HG03025 (cell line): Measurements from ENCODE around the gene NCR3LG1.

ENCODE experiments used
- ATAC-seq: cut with Tn5 transposase; IDR thresholded peaks from one replicate; pipeline ENCODE4 v1.9.1; 2021; ENCODE audit warnings: mild to moderate bottlenecking, moderate library complexity; ENCODE audit not compliant: unreplicated experiment, low FRiP score

The NCR3LG1 gene

DNA sequence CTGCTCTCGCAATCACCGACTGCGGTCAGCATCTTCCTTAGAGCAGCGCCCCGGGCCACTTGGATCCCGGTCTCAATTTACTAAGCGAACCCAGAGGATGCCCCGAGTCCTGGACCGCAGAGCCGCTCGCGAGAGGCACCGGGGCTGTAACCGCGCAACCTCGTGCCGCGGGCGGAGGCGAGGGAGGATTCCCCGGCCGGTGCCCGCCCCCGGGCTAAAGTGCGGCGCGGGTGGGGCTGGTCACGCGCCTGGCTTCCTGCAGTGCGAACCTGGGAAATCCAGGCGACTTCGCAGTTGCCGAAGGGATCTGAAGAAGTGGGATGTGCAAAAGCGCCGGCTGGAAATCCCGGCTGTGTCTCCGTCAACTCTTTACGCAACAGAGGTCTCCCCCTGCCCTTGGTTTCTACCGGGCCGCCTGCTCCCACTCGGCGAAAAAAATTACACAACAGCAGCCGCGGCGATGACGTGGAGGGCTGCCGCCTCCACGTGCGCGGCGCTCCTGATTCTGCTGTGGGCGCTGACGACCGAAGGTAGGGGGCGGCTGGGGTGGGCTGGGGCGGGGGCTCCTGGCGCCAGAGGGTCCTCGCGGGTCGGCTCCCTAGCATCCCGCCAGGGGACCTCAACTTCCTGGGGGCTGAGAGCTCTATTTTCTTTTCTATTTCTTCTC is at the start of gene NCR3LG1:
TSS of gene NCR3LG1 (plus strand) at position 291 of the 667 bp plus-strand sequence. CDS start at position 461, 170 bp downstream.
- no peak for ATAC-seq

DNA sequence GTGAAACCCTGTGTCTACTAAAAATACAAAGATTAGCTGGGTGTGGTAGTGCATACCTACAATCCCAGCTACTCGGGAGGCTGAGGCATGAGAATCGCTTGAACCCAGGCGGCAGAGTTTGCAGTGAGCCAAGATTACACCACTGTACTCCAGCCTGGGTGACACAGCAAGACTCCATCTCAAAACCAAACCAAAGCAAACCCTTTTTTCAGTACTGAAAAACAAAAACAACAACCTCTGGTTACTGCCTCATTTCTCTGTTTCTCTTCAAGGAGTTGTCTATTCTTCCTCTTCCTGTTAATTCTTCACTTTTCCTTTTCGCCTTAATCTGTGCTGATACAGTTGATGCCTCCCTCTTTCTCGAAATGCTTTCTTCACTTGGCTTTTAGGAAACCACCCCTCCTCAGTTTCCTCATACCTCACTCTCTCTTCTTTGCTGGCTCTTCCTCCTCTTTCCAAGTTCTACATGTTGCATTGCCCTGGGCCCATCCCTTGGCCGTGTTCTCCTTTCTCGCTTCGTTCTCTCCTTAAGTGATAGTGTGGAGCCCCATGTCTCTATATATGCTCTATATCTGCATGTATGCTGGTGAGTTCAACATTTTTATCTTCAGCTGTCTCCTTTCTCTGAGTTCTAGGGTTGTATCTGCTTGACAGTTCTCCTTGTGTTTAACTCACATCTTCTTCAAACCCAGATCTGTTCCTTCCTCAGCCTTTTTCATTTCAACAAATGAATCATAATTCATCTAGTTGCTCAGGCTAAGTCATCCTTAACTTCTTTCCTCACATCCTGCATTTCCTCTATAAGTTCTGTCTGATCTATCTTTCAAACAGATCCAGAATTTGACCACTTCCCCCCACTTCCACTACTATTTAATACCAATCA is 38.0 kb upstream of the NCR3LG1 start:
- no peak for ATAC-seq

DNA sequence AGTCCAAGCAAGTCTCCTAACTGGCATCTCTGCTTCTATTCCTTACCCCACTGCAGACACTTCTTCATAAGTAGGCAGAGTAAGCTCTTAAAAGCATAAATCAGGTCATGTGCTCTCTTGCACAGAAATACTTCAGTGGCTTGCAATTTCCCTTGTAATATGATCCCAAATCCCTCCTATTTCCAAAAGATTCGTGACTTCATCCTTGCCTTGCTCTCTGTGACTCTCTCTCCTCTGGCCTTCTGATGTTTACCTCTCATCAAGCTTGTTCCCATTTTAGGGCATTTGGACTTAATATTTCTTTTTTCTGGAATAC is 37.4 kb upstream of the NCR3LG1 start:
- ATAC-seq = no peak

- ATAC-seq = no peak
Observed at GRCh38 chr11:17314904-17315426, 36.6 kb upstream of the NCR3LG1 start.

DNA sequence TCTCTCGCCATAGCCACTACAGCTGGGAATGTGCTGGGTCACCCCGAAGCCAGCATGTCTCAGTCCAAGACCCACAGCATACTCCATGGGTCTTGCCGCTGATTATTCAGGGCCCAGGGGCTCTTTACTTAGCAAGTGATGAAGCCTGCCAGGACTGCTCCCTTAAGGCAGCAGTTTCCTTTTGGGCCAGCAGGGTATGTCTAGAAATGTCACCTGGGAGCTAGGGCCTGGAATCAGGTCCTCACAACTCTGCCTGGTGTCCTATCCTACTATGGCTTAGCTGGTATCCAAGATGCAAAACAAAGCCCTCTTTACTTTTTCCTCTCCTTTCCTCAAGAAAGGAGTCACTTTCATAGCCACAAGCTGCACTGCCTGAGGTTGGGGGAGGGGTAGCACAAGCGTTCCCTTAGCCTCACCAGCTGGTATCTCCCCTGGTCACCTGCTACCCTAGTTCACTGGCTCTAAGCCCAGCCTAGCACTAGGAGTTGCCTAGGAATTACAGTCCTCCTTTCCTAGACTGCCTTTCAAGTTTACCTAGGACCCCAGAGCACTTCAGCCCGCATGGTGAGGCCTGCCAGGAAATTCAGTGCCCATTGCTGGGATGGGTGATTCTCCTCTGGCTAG is 22.6 kb upstream of the NCR3LG1 start:
- no peak for ATAC-seq

- no peak for ATAC-seq
Observed at GRCh38 chr11:17331669-17332068, 19.9 kb upstream of the NCR3LG1 start.

GRCh38 chr11:17333799-17334586 is 17.6 kb upstream of the NCR3LG1 start:
- ATAC-seq = no peak

GRCh38 chr11:17343257-17343656 is 8.3 kb upstream of the NCR3LG1 start:
- ATAC-seq = no peak

DNA sequence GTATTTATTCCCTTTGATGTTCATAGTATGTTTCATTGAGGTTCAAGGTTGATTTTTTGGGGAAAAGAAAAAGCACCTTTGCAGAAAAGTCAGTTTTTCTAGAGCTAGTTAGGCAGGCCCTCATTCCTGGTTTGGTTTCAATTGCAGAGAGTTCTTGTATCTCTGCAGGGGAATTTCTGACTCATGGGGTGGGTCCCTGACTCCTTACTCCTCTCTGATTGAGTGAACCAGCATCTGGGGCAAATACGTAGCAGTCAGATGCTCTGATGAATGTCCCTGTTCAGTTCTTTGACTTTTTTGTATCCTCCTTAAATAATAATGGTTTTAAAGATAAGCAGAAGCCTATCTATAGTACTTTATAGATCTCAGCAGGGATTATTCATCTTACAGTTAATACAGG is 7.7 kb upstream of the NCR3LG1 start:
- ATAC-seq = no peak

- no peak for ATAC-seq
Observed at GRCh38 chr11:17347676-17348075, 3.9 kb upstream of the NCR3LG1 start.

DNA sequence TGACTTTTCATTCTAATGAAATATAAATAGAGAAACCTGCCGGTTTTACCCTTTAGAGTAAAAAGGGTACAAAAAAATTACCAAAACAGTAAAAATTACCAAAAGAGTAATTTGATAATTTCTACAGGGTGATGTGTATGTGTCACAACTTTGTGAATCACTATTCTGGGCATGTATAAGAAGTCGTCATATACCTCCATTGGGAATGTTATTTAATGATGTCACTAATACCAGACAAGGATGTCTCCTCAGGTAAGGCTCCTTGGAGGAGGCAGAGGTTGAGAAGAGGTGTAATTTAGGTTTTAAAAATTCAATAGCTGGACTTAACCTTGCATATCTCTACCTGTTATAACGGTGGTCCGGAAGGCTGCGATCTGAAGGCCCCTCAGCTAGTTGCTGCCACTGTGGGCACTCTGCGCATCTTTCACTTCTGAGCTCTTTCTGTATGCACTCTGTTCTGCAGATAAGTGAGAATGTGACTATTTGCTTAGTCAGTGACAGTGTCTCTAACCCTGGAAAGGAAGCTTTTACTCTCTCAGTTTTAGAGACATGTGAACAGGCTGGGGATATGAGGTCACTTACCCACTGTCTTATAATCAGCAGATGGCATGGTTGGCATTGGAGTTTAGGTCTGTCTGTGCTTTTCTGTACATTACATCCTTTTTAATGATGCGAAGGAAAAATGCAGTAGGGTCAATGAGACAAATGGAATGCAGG is 987 bp upstream of the NCR3LG1 start:
- no peak for ATAC-seq

DNA sequence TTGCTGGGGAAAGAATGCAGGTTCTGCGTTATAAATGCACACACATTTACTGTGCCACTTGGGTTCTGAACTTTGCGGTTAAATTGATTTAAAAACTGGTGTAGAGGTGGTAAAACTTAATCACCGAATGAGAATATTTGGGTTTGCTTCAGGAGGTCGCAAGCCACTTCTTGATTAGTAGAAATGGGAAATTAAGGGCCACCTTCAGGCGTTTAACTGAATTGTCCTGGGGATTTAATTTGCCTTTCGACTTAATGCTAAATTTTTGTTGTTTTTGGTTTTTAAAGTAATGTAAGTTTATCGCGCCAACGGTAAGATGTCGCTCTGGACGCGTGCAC is 459 bp upstream of the NCR3LG1 start:
- no peak for ATAC-seq

- no peak for ATAC-seq
Observed at GRCh38 chr11:17352950-17353820, 1.6 kb downstream of the NCR3LG1 start.

- no peak for ATAC-seq
Observed at GRCh38 chr11:17353821-17354600, 2.4 kb downstream of the NCR3LG1 start.

DNA sequence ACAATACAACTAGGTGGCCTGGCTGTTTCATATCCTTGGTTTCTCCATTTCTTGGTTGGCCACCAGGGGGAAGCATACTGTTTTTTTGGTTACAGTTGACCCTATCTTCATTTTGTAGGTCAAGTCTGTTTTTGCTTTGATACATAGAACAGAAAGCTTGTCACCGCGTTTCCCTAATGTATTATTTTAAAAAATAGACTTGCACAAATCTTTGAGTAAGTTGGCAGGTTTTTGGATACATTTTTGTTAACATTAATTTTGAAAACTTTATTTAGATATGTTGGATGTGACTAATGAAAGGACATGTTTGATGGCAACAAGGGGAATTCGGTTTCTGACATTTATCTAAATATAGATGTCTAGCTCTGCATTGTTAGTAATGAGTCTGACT is 3.0 kb downstream of the NCR3LG1 start:
- ATAC-seq = no peak

- no peak for ATAC-seq
Observed at GRCh38 chr11:17366495-17366894, 14.9 kb downstream of the NCR3LG1 start.

DNA sequence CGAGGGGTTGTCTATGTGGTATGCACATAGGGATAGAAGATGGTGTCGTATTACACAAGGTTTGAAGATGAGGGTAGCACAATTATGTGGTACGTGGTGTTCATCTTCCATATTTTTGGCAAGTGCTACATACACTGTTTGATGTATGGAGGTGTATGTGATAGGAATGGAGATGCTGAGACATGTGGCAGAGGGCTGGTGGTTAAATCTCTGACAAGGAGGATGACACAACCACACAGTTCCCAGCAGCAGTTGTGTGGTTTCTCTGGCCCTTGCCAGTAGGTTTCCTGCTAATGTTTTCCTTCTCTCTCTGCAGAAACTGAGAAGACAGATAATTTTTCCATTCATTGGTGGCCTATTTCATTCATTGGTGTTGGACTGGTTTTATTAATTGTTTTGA is 17.0 kb downstream of the NCR3LG1 start:
- no peak for ATAC-seq

DNA sequence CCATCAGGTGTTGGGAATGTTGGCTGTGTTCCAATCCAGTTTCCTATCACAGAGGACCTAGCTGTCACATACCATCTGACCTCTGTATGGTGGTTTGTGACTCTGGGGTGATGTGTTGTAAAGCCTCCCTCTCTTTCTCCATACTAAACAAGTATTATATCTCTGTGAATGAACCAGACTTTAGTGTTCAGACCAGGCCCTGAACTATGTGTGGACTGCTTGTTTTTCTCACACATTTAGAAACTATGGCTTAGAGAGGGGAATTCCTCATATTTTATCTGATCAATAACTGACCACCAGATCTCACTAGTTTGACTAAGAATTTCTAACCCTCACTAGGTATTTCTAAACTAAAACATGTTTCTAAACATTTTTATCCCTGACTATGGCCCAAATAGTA is 17.5 kb downstream of the NCR3LG1 start:
- no peak for ATAC-seq
